ENCODE results near the gene BAG1.

Gene BAG1

DNA sequence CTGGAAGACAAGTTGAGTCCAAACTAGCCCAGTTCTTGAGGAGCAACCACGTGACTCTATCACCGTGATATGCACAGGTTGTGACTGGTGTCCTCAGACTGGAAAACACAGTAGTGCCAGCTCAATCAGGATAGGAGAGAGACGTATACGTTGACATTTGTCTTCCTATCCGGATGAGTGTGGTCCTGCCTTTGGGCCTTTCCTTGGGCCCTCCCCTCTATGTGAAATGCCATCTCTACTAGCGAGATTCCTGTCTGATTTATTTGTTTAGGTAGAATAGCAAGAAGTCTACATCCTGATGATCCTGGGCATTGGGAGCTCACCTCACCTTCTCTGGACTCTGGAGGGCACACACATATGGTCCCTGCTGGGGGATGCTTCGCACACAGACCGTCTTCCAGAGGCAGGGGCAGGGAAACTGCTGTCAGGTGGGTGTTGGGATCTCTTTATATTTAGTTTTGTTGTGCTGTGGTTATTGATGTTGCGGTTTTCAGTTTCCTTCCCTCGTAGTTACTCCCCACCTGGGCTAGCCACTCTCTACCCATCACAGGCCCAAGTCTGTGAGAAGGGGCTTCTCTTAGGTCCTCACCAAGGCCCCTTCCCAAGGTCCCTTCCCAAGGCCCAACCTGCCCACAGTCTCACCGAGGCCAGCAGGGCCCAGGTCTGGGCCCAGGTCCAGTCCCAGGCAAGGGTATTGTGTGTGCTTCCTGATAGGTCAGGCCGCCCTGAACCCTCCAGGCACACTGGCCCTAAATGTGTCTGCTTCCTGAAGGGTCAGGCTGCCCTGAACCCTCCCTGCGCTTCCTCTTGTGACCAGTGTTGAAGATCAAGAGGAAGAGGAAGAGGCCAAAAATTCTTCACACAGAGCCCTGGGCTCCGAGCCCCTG lies 43.6 kb downstream of the BAG1 start:
- DNase-seq (ENCODE audit: low read depth in 2 of 3, low spot score in 2 of 3), result no peak

DNA sequence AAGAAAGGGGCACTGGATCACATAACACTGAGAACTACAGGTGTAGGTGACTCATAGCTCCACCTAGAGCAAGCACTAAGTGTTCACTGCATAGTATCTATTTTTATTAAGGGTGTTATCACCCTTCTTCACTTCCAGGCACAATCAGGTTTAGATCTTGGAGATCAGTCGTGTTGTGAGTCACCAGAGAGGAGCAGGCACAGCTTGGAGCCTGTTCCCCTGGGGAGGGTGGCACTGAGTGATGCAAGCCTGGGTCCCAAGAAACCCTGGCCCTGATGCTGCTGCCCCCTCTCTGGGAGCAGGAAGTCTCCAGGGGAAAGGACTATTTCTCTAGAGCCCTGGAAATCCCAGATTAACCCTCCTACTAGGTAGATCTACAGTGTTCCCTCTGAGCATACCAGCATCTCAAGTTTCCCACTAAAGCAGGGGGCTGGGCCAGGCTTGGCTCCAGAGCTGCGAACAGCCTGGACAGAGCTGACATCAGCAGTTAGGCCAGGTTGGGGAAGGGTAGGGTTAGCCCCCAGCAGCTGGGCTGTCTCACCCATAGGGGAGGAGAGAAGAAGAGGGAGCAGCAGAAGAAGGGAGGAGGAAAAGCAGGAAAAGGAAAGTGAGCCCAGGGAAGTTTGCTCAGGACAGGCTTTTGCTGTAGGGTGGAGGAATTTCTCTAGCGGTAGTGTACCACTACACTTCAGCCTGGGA lies 52.7 kb downstream of the BAG1 start:
- DNase-seq (ENCODE audit: low read depth in 2 of 3, low spot score in 2 of 3), result no peak

DNA sequence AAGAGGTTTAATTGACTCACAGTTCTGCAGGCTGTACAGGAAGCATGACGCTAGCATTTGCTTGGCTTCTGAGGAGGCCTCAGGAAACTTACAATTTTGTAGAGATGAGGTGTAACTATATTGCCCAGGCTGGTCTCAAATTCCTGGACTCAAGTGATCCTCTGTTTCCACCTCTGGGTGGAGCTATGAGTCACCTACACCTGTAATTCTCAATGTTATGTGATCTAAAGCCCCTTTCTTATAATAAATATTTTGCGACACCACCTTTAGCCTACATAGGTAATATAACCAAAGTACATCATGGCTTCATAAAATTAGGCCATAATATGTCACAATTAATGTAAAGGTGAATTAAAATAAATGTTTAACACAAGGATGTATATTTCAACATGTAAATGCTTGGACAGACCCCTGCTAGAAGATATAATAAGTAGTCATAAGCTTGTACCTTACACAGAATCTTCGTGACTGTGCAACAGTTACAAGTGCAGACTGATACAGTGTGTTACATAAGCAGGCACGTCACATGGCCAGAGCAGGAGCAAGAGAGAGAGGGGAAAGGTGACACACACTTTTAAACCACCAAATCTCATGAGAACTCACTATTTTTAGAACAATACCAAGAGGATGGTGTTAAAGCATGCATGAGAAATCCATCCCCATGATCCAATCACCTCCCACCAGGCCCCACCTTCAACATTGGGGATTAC lies 54.3 kb downstream of the BAG1 start:
- no peak for DNase-seq (ENCODE audit: low read depth in 2 of 3, low spot score in 2 of 3)

DNA sequence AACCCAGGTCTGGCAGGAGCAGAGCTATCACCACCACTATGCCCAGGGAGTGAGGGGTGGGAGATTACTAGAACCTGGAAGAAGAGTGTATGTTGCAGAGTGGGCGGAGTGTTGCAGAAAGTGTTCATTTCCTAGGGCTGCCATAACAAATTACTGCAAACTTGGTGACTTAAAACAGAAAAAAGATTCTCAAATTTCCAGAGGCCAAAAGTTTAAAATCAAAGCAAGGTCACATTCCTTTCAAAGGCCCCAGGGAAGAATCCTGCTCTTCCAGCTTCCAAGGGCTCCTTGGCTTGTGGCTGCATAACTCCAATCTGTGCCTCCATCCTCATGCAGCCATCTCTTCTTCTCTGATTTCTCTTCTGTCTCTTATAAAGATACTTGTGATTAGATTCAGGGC lies 55.1 kb downstream of the BAG1 start:
- no peak for DNase-seq (ENCODE audit: low read depth in 2 of 3, low spot score in 2 of 3)

DNA sequence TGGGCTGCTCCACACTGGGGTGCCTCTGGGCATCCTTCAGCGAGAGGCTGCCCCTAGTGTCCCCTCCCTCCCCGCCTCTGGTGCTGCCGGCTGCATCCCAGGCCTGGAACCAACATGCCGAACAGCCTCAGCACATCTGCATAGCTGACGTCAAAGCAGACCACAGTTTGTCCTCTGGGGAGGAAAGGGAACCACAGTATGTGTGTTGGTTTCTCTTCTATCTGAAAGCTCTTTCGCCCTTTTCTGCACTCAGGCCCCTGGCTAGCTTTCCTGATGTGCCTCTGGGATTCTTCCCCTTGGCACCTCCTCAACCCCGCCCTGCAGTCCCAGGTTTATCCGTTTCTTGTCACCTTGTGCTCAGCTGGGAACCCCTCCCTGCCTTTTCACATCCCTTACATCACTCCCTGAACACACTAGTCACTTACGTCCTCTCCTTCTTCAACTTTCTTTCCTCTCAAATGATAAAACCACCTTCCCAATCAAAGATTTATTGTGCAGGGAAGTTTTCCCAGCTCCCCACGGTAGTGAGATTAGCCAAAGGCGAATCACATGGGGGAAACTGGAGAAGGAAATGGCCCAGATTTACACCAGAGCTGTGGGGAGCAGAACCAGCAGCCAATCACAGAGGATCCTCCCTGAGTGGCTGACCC lies 61.8 kb downstream of the BAG1 start:
- DNase-seq (ENCODE audit: low read depth in 2 of 3, low spot score in 2 of 3), result no peak

Measured in activated CD8-positive, alpha-beta memory T cell treated with anti-CD3 and anti-CD28 coated beads for 48 hours (primary cell).